DMS 273 (cell line): ENCODE results near the gene PACSIN1.

ENCODE experiments used
- DNase-seq: peaks from one replicate; lab custom pipeline; 2025; ENCODE audit not compliant: unreplicated experiment; lab: John Stamatoyannopoulos, UW

PACSIN1 gene

GRCh38 chr6:34514112-34514511 lies 48.2 kb downstream of the PACSIN1 start:
- DNase-seq: no peak

GRCh38 chr6:34514593-34515472 lies 49.0 kb downstream of the PACSIN1 start:
- DNase-seq: peak; percentile 59

- no peak for DNase-seq
These were observed 49.9 kb downstream of the PACSIN1 start for GRCh38 chr6:34515473-34516387.

- no peak for DNase-seq
These were observed 50.8 kb downstream of the PACSIN1 start for GRCh38 chr6:34516391-34517324.

- no peak for DNase-seq
These were observed 51.6 kb downstream of the PACSIN1 start for GRCh38 chr6:34517461-34517881.

- no peak for DNase-seq
These were observed 52.1 kb downstream of the PACSIN1 start for GRCh38 chr6:34517966-34518365.

- DNase-seq: no peak
These were observed 52.9 kb downstream of the PACSIN1 start for GRCh38 chr6:34518669-34519365.

GRCh38 chr6:34519971-34520644 lies 54.2 kb downstream of the PACSIN1 start:
- DNase-seq: no peak

GRCh38 chr6:34520645-34521462 lies 55.0 kb downstream of the PACSIN1 start:
- no peak for DNase-seq

- DNase-seq: no peak
These were observed 55.8 kb downstream of the PACSIN1 start for GRCh38 chr6:34521463-34522285.

GRCh38 chr6:34522761-34523160 lies 56.9 kb downstream of the PACSIN1 start:
- DNase-seq: no peak

GRCh38 chr6:34523441-34524206 lies 57.7 kb downstream of the PACSIN1 start:
- no peak for DNase-seq

GRCh38 chr6:34524499-34524898 lies 58.6 kb downstream of the PACSIN1 start:
- no peak for DNase-seq

- no peak for DNase-seq
These were observed 59.1 kb downstream of the PACSIN1 start for GRCh38 chr6:34524971-34525370.

- no peak for DNase-seq
These were observed 59.7 kb downstream of the PACSIN1 start for GRCh38 chr6:34525431-34526175.

- no peak for DNase-seq
These were observed 60.5 kb downstream of the PACSIN1 start for GRCh38 chr6:34526241-34526972.
